HepG2 (cell line): ENCODE measurements around the gene ARMCX5. TPM values are rescaled to one million over a fixed set of nuclear protein-coding genes. Genes with fewer than 3 reads are reported as not detected.

Experiments used
- ATAC-seq: fragments of 200-7000 bp; cut with Tn5 transposase; 3 replicates; pipeline ENCODE4 v1.9.1; 2020; ENCODE audit warnings: mild to moderate bottlenecking, moderate library complexity
- BruUV-seq: library from RNA; stranded (reverse); fragments of 400-500 nt; replicated peaks from 2 replicates; lab custom pipeline; 2021; lab: Mats Ljungman, UMichigan
- CTCF ChIA-PET: fragments of 300-600 bp; formaldehyde crosslinking; extraction: SDS; loops from one replicate; lab custom pipeline; 2021; ENCODE audit warnings: low total read pairs, inconsistent platforms, low intra/inter-chr PET ratio; lab: Yijun Ruan, JAX
- POLR2A ChIA-PET: fragments of 350-600 bp; sonication (Branson Sonifier 250); formaldehyde crosslinking; loops from one replicate; lab custom pipeline; 2020; ENCODE audit warnings: antibody characterized with exemption, inconsistent platforms; lab: Yijun Ruan, JAX
- DNase-seq: peaks from one replicate; pipeline ENCODE4 v3.0.0-alpha.2; 2015; ENCODE audit warnings: low spot score
- FAIRE-seq: peaks from 3 replicates; lab custom pipeline; 2011; peaks lifted over from hg19 to GRCh38; lab: Jason Lieb, UNC
- H2AFZ ChIP-seq: one replicate; pipeline ENCODE4 v1.6.1; 2011; ENCODE audit warnings: low read length, inconsistent platforms
- H3K27ac ChIP-seq: fragments of 300-600 bp; 3 replicates; pipeline ENCODE4 v1.8.0; 2011; ENCODE audit warnings: mixed run types, mild to moderate bottlenecking, mixed read lengths, low read length, inconsistent platforms; ENCODE audit not compliant: insufficient read depth; ENCODE audit errors: extremely low read length
- H3K27me3 ChIP-seq, 2 experiments: fragments of 200-600 bp in 1 of 2; 2 replicates in 1 of 2; 3 replicates in 1 of 2; pipeline versions ENCODE4 v1.6.0 to v1.8.0; 2011; ENCODE audit warnings: low read length in 2 of 2, mild to moderate bottlenecking in 2 of 2, moderate library complexity in 2 of 2, inconsistent platforms in 1 of 2; ENCODE audit not compliant: insufficient read depth in 2 of 2, control insufficient read depth in 1 of 2
- H3K36me3 ChIP-seq, 2 experiments: fragments of 200-600 bp in 1 of 2; replicated peaks in 1 of 2; 2 replicates in 1 of 2; 3 replicates in 1 of 2; pipeline versions ENCODE4 v1.5.1 to v1.8.0; 2011; ENCODE audit warnings: low read length in 2 of 2, inconsistent platforms in 1 of 2; ENCODE audit not compliant: insufficient read depth in 2 of 2, control insufficient read depth in 1 of 2
- H3K4me1 ChIP-seq: 2 replicates; pipeline ENCODE4 v1.5.1; 2012; ENCODE audit warnings: low read length, inconsistent platforms; ENCODE audit not compliant: insufficient read depth
- H3K4me2 ChIP-seq: 2 replicates; pipeline ENCODE4 v1.6.0; 2011; ENCODE audit warnings: low read depth, low read length, inconsistent platforms
- H3K4me3 ChIP-seq, 3 experiments: fragments of 200-600 bp in 1 of 3; sonication (generic), shearing (Covaris generic) in 1 of 3; replicated peaks in 1 of 3; 2 replicates each; pipeline ENCODE4 v1.5.1; 2011 to 2016; ENCODE audit warnings: low read length in 3 of 3, inconsistent platforms in 2 of 3, low read depth in 2 of 3, mild to moderate bottlenecking in 2 of 3, control low read depth in 1 of 3, mixed read lengths in 1 of 3; ENCODE audit not compliant: insufficient read depth in 1 of 3
- H3K79me2 ChIP-seq: one replicate; pipeline ENCODE4 v1.6.1; 2011; ENCODE audit warnings: low read length, inconsistent platforms; ENCODE audit not compliant: insufficient read depth
- H3K9ac ChIP-seq: 2 replicates; pipeline ENCODE4 v1.6.0; 2011; ENCODE audit warnings: mild to moderate bottlenecking, low read depth, low read length, inconsistent platforms; ENCODE audit not compliant: insufficient read depth
- H3K9me3 ChIP-seq: 2 replicates; pipeline ENCODE4 v1.5.1; 2012; ENCODE audit warnings: mild to moderate bottlenecking, low read length
- H4K20me1 ChIP-seq: 2 replicates; pipeline ENCODE4 v1.6.0; 2011; ENCODE audit warnings: inconsistent platforms, mild to moderate bottlenecking, low read length, moderate library complexity; ENCODE audit not compliant: insufficient read depth
- CBX2 ChIP-seq, 2 experiments: fragments of 200-600 bp in 1 of 2; sonication (generic); formaldehyde crosslinking in 1 of 2; IDR thresholded peaks; 2 replicates each; pipeline versions ENCODE4 v1.7.0 to v1.8.1; 2018 to 2022; ENCODE audit warnings: low read depth in 2 of 2, low read length in 1 of 2, mild to moderate bottlenecking in 1 of 2, missing genetic modification reagents in 1 of 2
- SRSF4 ChIP-seq: fragments of 200-400 bp; formaldehyde crosslinking; IDR thresholded peaks from one replicate; pipeline ENCODE4 v1.6.1; 2018; ENCODE audit warnings: mild to moderate bottlenecking, low read depth, low read length, moderate library complexity; ENCODE audit not compliant: poor library complexity, severe bottlenecking
- UBTF ChIP-seq: sonication (generic); formaldehyde crosslinking; IDR thresholded peaks from 2 replicates; pipeline ENCODE4 v1.4.0; 2020; ENCODE audit warnings: mild to moderate bottlenecking, missing genetic modification reagents
- ZNF337 ChIP-seq: sonication (generic); formaldehyde crosslinking; IDR thresholded peaks from 2 replicates; pipeline ENCODE4 v1.5.1; 2020; ENCODE audit warnings: missing genetic modification reagents, low read depth, mild to moderate bottlenecking, borderline replicate concordance
- ZNF383 ChIP-seq: sonication (generic); formaldehyde crosslinking; IDR thresholded peaks from 2 replicates; pipeline ENCODE4 v1.4.0; 2020; ENCODE audit warnings: missing genetic modification reagents, mild to moderate bottlenecking, borderline replicate concordance
- ZSCAN20 ChIP-seq: sonication (generic); formaldehyde crosslinking; IDR thresholded peaks from 2 replicates; pipeline ENCODE4 v1.4.0; 2020; ENCODE audit warnings: missing genetic modification reagents, mild to moderate bottlenecking, borderline replicate concordance
- WGBS: methylation state at CpG from one replicate; pipeline ENCODE4 v1.1.6; 2017; ENCODE audit warnings: low lambda C conversion rate; 5-methylcytosine and 5-hydroxymethylcytosine counted together
- in situ Hi-C: cut with HindIII; loops from 2 replicates; pipeline ENCODE4 v1.10.0; 2017; ENCODE audit warnings: low pct_unique_long_range_greater_than_20kb; ENCODE audit not compliant: extremely low pct_ligation_motif_present
- intact Hi-C: fragments of 100-400 bp; cut with micrococcal nuclease; formaldehyde crosslinking; loops from one replicate; pipeline ENCODE4 v1.10.0; 2022; ENCODE audit not compliant: unreplicated experiment
- polyA plus RNA-seq, 8 experiments: library from polyadenylated mRNA; depleted of rRNA in 3 of 8; stranded (reverse) in 7 of 8; unstranded in 1 of 8; fragments of >200 nt; fragmentation: Illumina TruSeq in 4 of 8; extraction: Trizol in 4 of 8; gene quantifications; 2 replicates each; pipeline versions ENCODE4 v1.2.1 to v1.2.3, GENCODE V29; 2011 to 2016; ENCODE audit warnings: low read depth in 4 of 8, missing spikeins in 1 of 8, mixed read lengths in 1 of 8; ENCODE audit not compliant: insufficient read depth in 1 of 8
- total RNA-seq, 5 experiments: library from RNA; depleted of rRNA; stranded (reverse); fragments of >200 nt; fragmentation: Illumina TruSeq; extraction: Trizol; gene quantifications; 2 replicates each; pipeline ENCODE4 v1.2.3, GENCODE V29; 2016; ENCODE audit warnings: low read depth in 1 of 5
- TF ChIP-seq, protein P1 (sequence below): sonication (generic); formaldehyde crosslinking; IDR thresholded peaks from 2 replicates; pipeline ENCODE4 v1.4.0; 2020; ENCODE audit warnings: mild to moderate bottlenecking, missing genetic modification reagents
- TF ChIP-seq, protein P2 (sequence below): sonication (generic); formaldehyde crosslinking; IDR thresholded peaks from 2 replicates; pipeline ENCODE4 v1.8.0; 2022; ENCODE audit warnings: mild to moderate bottlenecking, missing genetic modification reagents; ENCODE audit not compliant: insufficient replicate concordance

Gene ARMCX5
- total and polyA plus RNA-seq, 2 of the 13 experiments (the other 11 are each of a cell fraction or from before 2014, with no cell fraction given), result 9.1 to 14.2 TPM

- H3K4me3 ChIP-seq, result no peak overlapping the region
- intact Hi-C loops, result no loop called here
- H3K9me3 ChIP-seq, result peaks cover 17% of the 10 kb centered on the region; the same call in 1 of the 2 replicates
- no peak overlapping the region for H3K9ac ChIP-seq
- H2AFZ ChIP-seq, result no peak overlapping the region
- POLR2A ChIA-PET, result no interaction called here
- H3K4me1 ChIP-seq, result no peaks in the 10 kb centered on the region
- TF ChIP-seq ZNF383 (CRISPR knock-in tag) (no peak), UBTF (CRISPR knock-in tag) (no peak), SRSF4 (no peak), ZSCAN20 (no peak), ZNF337 (CRISPR knock-in tag) (no peak), CBX2 (IDR thresholded peaks at IDR 0.05; ENCODE audit: low read depth, low read length) (no peak), CBX2 (CRISPR knock-in tag; IDR thresholded peaks at IDR 0.05; ENCODE audit: low read depth) (no peak)
- TF ChIP-seq, protein P1, sequence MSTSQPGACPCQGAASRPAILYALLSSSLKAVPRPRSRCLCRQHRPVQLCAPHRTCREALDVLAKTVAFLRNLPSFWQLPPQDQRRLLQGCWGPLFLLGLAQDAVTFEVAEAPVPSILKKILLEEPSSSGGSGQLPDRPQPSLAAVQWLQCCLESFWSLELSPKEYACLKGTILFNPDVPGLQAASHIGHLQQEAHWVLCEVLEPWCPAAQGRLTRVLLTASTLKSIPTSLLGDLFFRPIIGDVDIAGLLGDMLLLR, result no peak
- TF ChIP-seq, protein P2, sequence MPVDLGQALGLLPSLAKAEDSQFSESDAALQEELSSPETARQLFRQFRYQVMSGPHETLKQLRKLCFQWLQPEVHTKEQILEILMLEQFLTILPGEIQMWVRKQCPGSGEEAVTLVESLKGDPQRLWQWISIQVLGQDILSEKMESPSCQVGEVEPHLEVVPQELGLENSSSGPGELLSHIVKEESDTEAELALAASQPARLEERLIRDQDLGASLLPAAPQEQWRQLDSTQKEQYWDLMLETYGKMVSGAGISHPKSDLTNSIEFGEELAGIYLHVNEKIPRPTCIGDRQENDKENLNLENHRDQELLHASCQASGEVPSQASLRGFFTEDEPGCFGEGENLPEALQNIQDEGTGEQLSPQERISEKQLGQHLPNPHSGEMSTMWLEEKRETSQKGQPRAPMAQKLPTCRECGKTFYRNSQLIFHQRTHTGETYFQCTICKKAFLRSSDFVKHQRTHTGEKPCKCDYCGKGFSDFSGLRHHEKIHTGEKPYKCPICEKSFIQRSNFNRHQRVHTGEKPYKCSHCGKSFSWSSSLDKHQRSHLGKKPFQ (CRISPR knock-in tag), result no peak
- H3K36me3 ChIP-seq, result no peaks in the 10 kb centered on the region
- no TSS peak for BruUV-seq
- H3K4me2 ChIP-seq, result no peak overlapping the region
- in situ Hi-C loops, result no loop called here
- H3K27me3 ChIP-seq, result no peaks in the 10 kb centered on the region
- no peaks in the 10 kb centered on the region for H4K20me1 ChIP-seq
- WGBS, result 100% methylated on average over 3 of the region's 6 CpGs
- DNase-seq, result no peak
- CTCF ChIA-PET, result no interaction called here
- no peak overlapping the region for H3K27ac ChIP-seq
- no peak for FAIRE-seq
- no peak for ATAC-seq
- no peaks in the 10 kb centered on the region for H3K79me2 ChIP-seq
Measured at GRCh38 chrX:102624105-102624504, 24.8 kb downstream of the ARMCX5 start.
